ENCODE data around the gene CNTN5.

DNA sequence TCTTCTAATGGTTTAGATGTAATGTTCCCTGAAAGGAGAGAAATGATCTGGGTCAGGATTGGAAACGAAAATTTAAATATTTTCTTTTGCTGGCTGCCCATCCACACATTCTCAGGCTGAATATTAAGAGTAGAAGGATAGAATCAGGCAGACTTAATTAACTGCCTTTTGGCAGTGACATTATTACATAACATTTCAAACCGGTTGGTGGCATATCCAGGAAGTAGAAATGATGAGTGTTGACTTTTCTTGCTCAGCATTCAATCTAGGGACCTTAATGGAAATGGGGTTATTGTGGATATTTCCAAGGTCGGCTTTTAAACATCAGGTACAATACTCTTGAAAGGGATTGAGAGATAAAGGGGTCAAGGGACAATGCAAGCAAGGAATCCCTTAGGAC, 989.0 kb downstream of the CNTN5 start:
- TF ChIP-seq, protein P1, sequence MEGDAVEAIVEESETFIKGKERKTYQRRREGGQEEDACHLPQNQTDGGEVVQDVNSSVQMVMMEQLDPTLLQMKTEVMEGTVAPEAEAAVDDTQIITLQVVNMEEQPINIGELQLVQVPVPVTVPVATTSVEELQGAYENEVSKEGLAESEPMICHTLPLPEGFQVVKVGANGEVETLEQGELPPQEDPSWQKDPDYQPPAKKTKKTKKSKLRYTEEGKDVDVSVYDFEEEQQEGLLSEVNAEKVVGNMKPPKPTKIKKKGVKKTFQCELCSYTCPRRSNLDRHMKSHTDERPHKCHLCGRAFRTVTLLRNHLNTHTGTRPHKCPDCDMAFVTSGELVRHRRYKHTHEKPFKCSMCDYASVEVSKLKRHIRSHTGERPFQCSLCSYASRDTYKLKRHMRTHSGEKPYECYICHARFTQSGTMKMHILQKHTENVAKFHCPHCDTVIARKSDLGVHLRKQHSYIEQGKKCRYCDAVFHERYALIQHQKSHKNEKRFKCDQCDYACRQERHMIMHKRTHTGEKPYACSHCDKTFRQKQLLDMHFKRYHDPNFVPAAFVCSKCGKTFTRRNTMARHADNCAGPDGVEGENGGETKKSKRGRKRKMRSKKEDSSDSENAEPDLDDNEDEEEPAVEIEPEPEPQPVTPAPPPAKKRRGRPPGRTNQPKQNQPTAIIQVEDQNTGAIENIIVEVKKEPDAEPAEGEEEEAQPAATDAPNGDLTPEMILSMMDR (IDR thresholded peaks at IDR 0.05), result no peak
- TF ChIP-seq POLR2A (IDR thresholded peaks at IDR 0.05), result no peak
